ENCODE measurements around the gene VTCN1. TPM values are rescaled to one million over a fixed set of nuclear protein-coding genes. Genes with fewer than 3 reads are reported as not detected.

Gene VTCN1
- total and polyA plus RNA-seq, 2 of the 8 experiments (the other 6 are each of a cell fraction or from before 2014, with no cell fraction given): 0.32 TPM; not detected in 1

- no peak for TF ChIP-seq RXRA (IDR thresholded peaks at IDR 0.05; ENCODE audit: insufficient read depth, low read depth, low read length)
- TF ChIP-seq RAD21 (IDR thresholded peaks at IDR 0.05 in 1 of 2, conservative IDR thresholded peaks at IDR 0.05 in 1 of 2; ENCODE audit: low read depth in 2 of 2, low read length in 2 of 2): no peak
- no peak for TF ChIP-seq POLR2AphosphoS5 (IDR thresholded peaks at IDR 0.05; ENCODE audit: low read depth, low read length)
- TF ChIP-seq CHD1 (IDR thresholded peaks at IDR 0.05; ENCODE audit: low read depth, low read length): no peak
- TF ChIP-seq SUZ12 (IDR thresholded peaks at IDR 0.05; ENCODE audit: low read length): no peak
Measured at GRCh38 chr1:117225931-117226330, 15.2 kb upstream of the VTCN1 start (continued).

Measured in H1 (cell line).